GM12878 (cell line): Measurements from ENCODE around the gene MYO7B. TPM values are rescaled to one million over a fixed set of nuclear protein-coding genes. Genes with fewer than 3 reads are reported as not detected.

Source experiments
- ATAC-seq: fragments of 200-7000 bp; cut with Tn5 transposase; 3 replicates; pipeline ENCODE4 v1.9.1; 2020; ENCODE audit warnings: mild to moderate bottlenecking, moderate library complexity
- BruUV-seq: library from RNA; stranded (reverse); fragments of 400-500 nt; replicated peaks from 2 replicates; lab custom pipeline; 2021; lab: Mats Ljungman, UMichigan
- CTCF ChIA-PET: fragments of 300-600 bp; sonication (Branson Sonifier 250); formaldehyde crosslinking; extraction: SDS; loops from one replicate; lab custom pipeline; 2021; ENCODE audit warnings: inconsistent platforms; lab: Yijun Ruan, JAX
- POLR2A ChIA-PET: fragments of 350-600 bp; formaldehyde crosslinking; extraction: SDS; loops from one replicate; lab custom pipeline; 2021; ENCODE audit warnings: inconsistent platforms; lab: Charles Lee
- RAD21 ChIA-PET: fragments of 300-600 bp; sonication (Branson Sonifier 250); formaldehyde crosslinking; loops from one replicate; lab custom pipeline; 2023; ENCODE audit warnings: antibody characterized with exemption; ENCODE audit not compliant: unreplicated experiment; lab: Charles Lee
- SMC1A ChIA-PET: fragments of 300-600 bp; sonication (Branson Sonifier 250); formaldehyde crosslinking; loops from one replicate; lab custom pipeline; 2023; ENCODE audit not compliant: unreplicated experiment, uncharacterized antibody; lab: Charles Lee
- DNase-seq: peaks from one replicate; pipeline ENCODE4 v3.0.0-alpha.2; 2011; ENCODE audit warnings: low read depth, low spot score
- FAIRE-seq: peaks from 3 replicates; lab custom pipeline; 2011; peaks lifted over from hg19 to GRCh38; lab: Jason Lieb, UNC
- H2AFZ ChIP-seq: 2 replicates; pipeline ENCODE4 v1.6.0; 2011; ENCODE audit warnings: low read depth, low read length, control low read depth; ENCODE audit not compliant: control insufficient read depth
- H3K27ac ChIP-seq: 2 replicates; pipeline ENCODE4 v1.5.1; 2011; ENCODE audit warnings: control low read depth; ENCODE audit not compliant: control insufficient read depth, insufficient read depth
- H3K27me3 ChIP-seq, 2 experiments: replicated peaks in 1 of 2; 2 replicates each; pipeline versions ENCODE4 v1.6.0 to v1.6.1; 2011; ENCODE audit warnings: low read length in 1 of 2; ENCODE audit not compliant: control insufficient read depth in 2 of 2, insufficient read depth in 2 of 2
- H3K36me3 ChIP-seq, 2 experiments: 2 replicates each; pipeline ENCODE4 v1.5.1; 2011; ENCODE audit warnings: low read length in 1 of 2; ENCODE audit not compliant: control insufficient read depth in 2 of 2, insufficient read depth in 2 of 2
- H3K4me1 ChIP-seq: 2 replicates; pipeline ENCODE4 v1.6.1; 2011; ENCODE audit warnings: mild to moderate bottlenecking, low read length, moderate library complexity, mixed read lengths; ENCODE audit not compliant: control insufficient read depth, insufficient read depth
- H3K4me2 ChIP-seq: 2 replicates; pipeline ENCODE4 v1.6.0; 2011; ENCODE audit warnings: control low read depth; ENCODE audit not compliant: control insufficient read depth, insufficient read depth
- H3K4me3 ChIP-seq: fragments of 200-600 bp; sonication (generic); 2 replicates; pipeline ENCODE4 v1.5.1; 2016
- H3K79me2 ChIP-seq: 2 replicates; pipeline ENCODE4 v1.6.0; 2011; ENCODE audit warnings: low read length; ENCODE audit not compliant: control insufficient read depth, insufficient read depth
- H3K9ac ChIP-seq: 2 replicates; pipeline ENCODE4 v1.8.0; 2011; ENCODE audit warnings: low read length, control low read depth, mixed read lengths; ENCODE audit not compliant: control insufficient read depth, insufficient read depth
- H3K9me3 ChIP-seq: replicated peaks from 3 replicates; pipeline ENCODE4 v1.5.1; 2011; ENCODE audit warnings: mild to moderate bottlenecking, low read length; ENCODE audit not compliant: control insufficient read depth, insufficient read depth
- H4K20me1 ChIP-seq: 2 replicates; pipeline ENCODE4 v1.6.0; 2011; ENCODE audit not compliant: control insufficient read depth, insufficient read depth
- BHLHE40 ChIP-seq, 2 experiments: fragments of 450-650 bp in 1 of 2; IDR thresholded peaks; 2 replicates each; pipeline ENCODE4 v1.6.1; 2011 to 2017; ENCODE audit warnings: low read depth in 2 of 2, borderline replicate concordance in 1 of 2, improper control_type of control experiment in 1 of 2, low read length in 1 of 2, mild to moderate bottlenecking in 1 of 2
- EGR1 ChIP-seq, 2 experiments: IDR thresholded peaks; 1 replicate in 1 of 2; 2 replicates in 1 of 2; pipeline ENCODE4 v1.6.1; 2011 to 2012; ENCODE audit warnings: low read depth in 2 of 2, low read length in 2 of 2, borderline replicate concordance in 1 of 2, mild to moderate bottlenecking in 1 of 2, moderate library complexity in 1 of 2
- IKZF2 ChIP-seq, 2 experiments: fragments of 450-650 bp; IDR thresholded peaks; 2 replicates each; pipeline ENCODE4 v1.6.1; 2017; ENCODE audit warnings: mild to moderate bottlenecking in 2 of 2, moderate library complexity in 2 of 2
- MTA3 ChIP-seq: IDR thresholded peaks from 2 replicates; pipeline ENCODE4 v1.6.1; 2012; ENCODE audit warnings: low read length, inconsistent platforms, borderline replicate concordance
- NFXL1 ChIP-seq: fragments of 450-650 bp; IDR thresholded peaks from 2 replicates; pipeline ENCODE4 v1.6.1; 2017; ENCODE audit warnings: antibody characterized with exemption, mild to moderate bottlenecking, borderline replicate concordance
- NFYB ChIP-seq: IDR thresholded peaks from 2 replicates; pipeline ENCODE4 v1.6.1; 2011; ENCODE audit warnings: low read depth, mild to moderate bottlenecking, low read length, improper control_type of control experiment, moderate library complexity; ENCODE audit not compliant: insufficient read depth
- NKRF ChIP-seq: fragments of 450-650 bp; conservative IDR thresholded peaks from 2 replicates; pipeline ENCODE4 v1.6.1; 2017; ENCODE audit warnings: mild to moderate bottlenecking, moderate library complexity
- PKNOX1 ChIP-seq: fragments of 450-650 bp; IDR thresholded peaks from 2 replicates; pipeline ENCODE4 v1.6.1; 2016; ENCODE audit warnings: mild to moderate bottlenecking
- RELB ChIP-seq: fragments of 450-650 bp; IDR thresholded peaks from 2 replicates; pipeline ENCODE4 v1.6.1; 2017; ENCODE audit warnings: low read depth, mild to moderate bottlenecking, moderate library complexity
- STAT1 ChIP-seq: fragments of 450-650 bp; conservative IDR thresholded peaks from 2 replicates; pipeline ENCODE4 v1.6.1; 2014; ENCODE audit warnings: antibody characterized with exemption, mild to moderate bottlenecking
- TBL1XR1 ChIP-seq: IDR thresholded peaks from 2 replicates; pipeline ENCODE4 v1.6.1; 2012; ENCODE audit warnings: low read depth, low read length, improper control_type of control experiment
- ZBED1 ChIP-seq: IDR thresholded peaks from 2 replicates; pipeline ENCODE4 v1.6.1; 2016; ENCODE audit warnings: borderline replicate concordance
- WGBS: methylation state at CpG from one replicate; pipeline ENCODE4 v1.1.6; 2016; ENCODE audit warnings: low lambda C conversion rate; ENCODE audit not compliant: insufficient replicate concordance, insufficient coverage; ENCODE audit errors: missing lambda C conversion rate; 5-methylcytosine and 5-hydroxymethylcytosine counted together
- in situ Hi-C: fragments of 300-500 bp; cut with MboI; formaldehyde crosslinking; loops from 9 replicates; pipeline ENCODE4 v1.14.3; 2018; ENCODE audit warnings: mixed read lengths
- intact Hi-C: fragments of 100-400 bp; cut with micrococcal nuclease; formaldehyde crosslinking; loops from one replicate; pipeline ENCODE4 v1.14.2; 2022; ENCODE audit not compliant: unreplicated experiment
- polyA plus RNA-seq, 11 experiments: library from polyadenylated mRNA; depleted of rRNA in 4 of 11; unstranded in 6 of 11; stranded (reverse) in 5 of 11; fragments of >200 nt; fragmentation: Nextera tagmentation in 4 of 11; fragmentation: Illumina TruSeq in 1 of 11; extraction: Ambion mirVana in 4 of 11; extraction: Trizol in 1 of 11; gene quantifications; 1 replicate in 1 of 11; 2 replicates in 10 of 11; pipeline versions ENCODE4 v1.2.1 to v1.2.3, GENCODE V29; 2011 to 2016; ENCODE audit warnings: inconsistent platforms in 2 of 11, missing spikeins in 2 of 11, low read depth in 1 of 11
- total RNA-seq, 4 experiments: library from RNA; depleted of rRNA in 3 of 4; stranded (reverse); fragments of >200 nt in 3 of 4; fragmentation: Illumina TruSeq in 1 of 4; extraction: Trizol in 1 of 4; gene quantifications; 2 replicates each; pipeline versions ENCODE4 v1.2.1 to v1.2.3, GENCODE V29; 2013 to 2021

Gene MYO7B
- total and polyA plus RNA-seq, 10 of the 15 experiments (the other 5 are each of a cell fraction or from before 2014, with no cell fraction given): 0.08 to 4.8 (median 1.2) TPM

GRCh38 chr2:127585270-127585807 is 49.9 kb downstream of the MYO7B start:
- H3K9ac ChIP-seq: no peak overlapping the region
- intact Hi-C loops: no loop called here
- 37% methylated on average over 5 of the region's 5 CpGs for WGBS
- no peaks in the 10 kb centered on the region for H3K36me3 ChIP-seq
- H3K79me2 ChIP-seq: no peaks in the 10 kb centered on the region
- FAIRE-seq: no peak
- no peak overlapping the region for H3K4me2 ChIP-seq
- RAD21 ChIA-PET: no interaction called here
- CTCF ChIA-PET: no interaction called here
- no peak overlapping the region for H3K4me3 ChIP-seq
- H3K4me1 ChIP-seq: no peaks in the 10 kb centered on the region
- H3K9me3 ChIP-seq: no peaks in the 10 kb centered on the region
- POLR2A ChIA-PET: interaction anchor here (0.6 to 0.8 kb wide), 2 partner anchors 11 to 56 kb away, joined by 3 to 5 read pairs; no protein-coding TSS in a partner anchor
- TF ChIP-seq BHLHE40 (IDR thresholded peaks at IDR 0.05; ENCODE audit: borderline replicate concordance in 1 of 2, low read depth in 2 of 2, low read length in 1 of 2) (no peak), EGR1 (IDR thresholded peaks at IDR 0.05; ENCODE audit: borderline replicate concordance in 1 of 2, low read depth in 2 of 2, low read length in 2 of 2) (no peak), NFXL1 (no peak), STAT1 (no peak), PKNOX1 (no peak), MTA3 (no peak), RELB (no peak), NFYB (no peak), NKRF (no peak), IKZF2 (IDR thresholded peaks at IDR 0.05) (no peak), ZBED1 (no peak), TBL1XR1 (no peak)
- TF ChIP-seq, all 136 proteins: peak for 0
- H4K20me1 ChIP-seq: no peaks in the 10 kb centered on the region
- no peaks in the 10 kb centered on the region for H3K27me3 ChIP-seq
- no peak overlapping the region for H3K27ac ChIP-seq
- no peak overlapping the region for H2AFZ ChIP-seq
- DNase-seq: no peak
- SMC1A ChIA-PET: interaction anchor here (1.4 kb wide), 1 partner anchor 14 kb away, joined by 4 read pairs; no protein-coding TSS in a partner anchor
- BruUV-seq: no TSS peak
- in situ Hi-C loops: no loop called here
- no peak for ATAC-seq
